H1 (cell line): ENCODE data around the gene PLCL1. TPM values are rescaled to one million over a fixed set of nuclear protein-coding genes. Genes with fewer than 3 reads are reported as not detected.

ENCODE experiments used
- CTCF ChIA-PET: fragments of 300-600 bp; sonication (Branson Sonifier 250); formaldehyde crosslinking; loops from one replicate; lab custom pipeline; 2021; ENCODE audit not compliant: partially characterized antibody; lab: Charles Lee
- POLR2A ChIA-PET: fragments of 300-600 bp; sonication (Branson Sonifier 250); formaldehyde crosslinking; loops from one replicate; lab custom pipeline; 2021; ENCODE audit warnings: inconsistent platforms; ENCODE audit not compliant: partially characterized antibody; lab: Charles Lee
- DNase-seq, 2 experiments: peaks; one replicate each; pipeline versions ENCODE4 v3.0.0 to v3.0.0-alpha.2; 2010 to 2022; ENCODE audit warnings: low spot score in 2 of 2, low read depth in 1 of 2, mixed read lengths in 1 of 2
- FAIRE-seq: peaks from 2 replicates; lab custom pipeline; 2011; peaks lifted over from hg19 to GRCh38; lab: Jason Lieb, UNC
- H2AFZ ChIP-seq: 2 replicates; pipeline ENCODE4 v1.8.1; 2012; ENCODE audit warnings: low read length, inconsistent platforms
- H2AK5ac ChIP-seq: 2 replicates; pipeline ENCODE4 v1.6.1; 2013; ENCODE audit warnings: low read depth, low read length
- H2BK120ac ChIP-seq: replicated peaks from 2 replicates; pipeline ENCODE3; 2013; ENCODE audit warnings: low read depth, low read length, inconsistent platforms
- H2BK12ac ChIP-seq: 2 replicates; pipeline ENCODE4 v1.6.1; 2013; ENCODE audit warnings: low read depth, low read length
- H2BK15ac ChIP-seq: 2 replicates; pipeline ENCODE4 v1.6.1; 2013; ENCODE audit warnings: low read length
- H2BK20ac ChIP-seq: 2 replicates; pipeline ENCODE4 v1.6.1; 2013; ENCODE audit warnings: low read length
- H2BK5ac ChIP-seq: 2 replicates; pipeline ENCODE4 v1.6.1; 2013; ENCODE audit warnings: low read depth, low read length
- H3K14ac ChIP-seq: 2 replicates; pipeline ENCODE4 v1.6.1; 2013; ENCODE audit warnings: inconsistent platforms; ENCODE audit not compliant: insufficient read length
- H3K18ac ChIP-seq: 2 replicates; pipeline ENCODE4 v1.6.1; 2013; ENCODE audit warnings: low read length; ENCODE audit errors: extremely low read depth
- H3K23ac ChIP-seq: 2 replicates; pipeline ENCODE4 v1.6.1; 2013; ENCODE audit warnings: inconsistent platforms; ENCODE audit not compliant: insufficient read length
- H3K23me2 ChIP-seq: 2 replicates; pipeline ENCODE4 v1.6.1; 2013; ENCODE audit warnings: low read depth, low read length
- H3K27ac ChIP-seq: 2 replicates; pipeline ENCODE4 v1.6.1; 2011; ENCODE audit warnings: low read depth, low read length, inconsistent platforms
- H3K27me3 ChIP-seq, 4 experiments: replicated peaks in 1 of 4; 1 replicate in 1 of 4; 2 replicates in 3 of 4; pipeline versions ENCODE4 v1.6.1 to v1.8.1; 2011 to 2013; ENCODE audit warnings: low read length in 3 of 4, mild to moderate bottlenecking in 3 of 4, inconsistent platforms in 2 of 4, mixed read lengths in 2 of 4, moderate library complexity in 1 of 4; ENCODE audit not compliant: control insufficient read depth in 3 of 4, insufficient read depth in 3 of 4; ENCODE audit errors: extremely low read depth in 1 of 4
- H3K36me3 ChIP-seq, 4 experiments: 2 replicates each; pipeline versions ENCODE4 v1.6.1 to v1.8.1; 2011 to 2013; ENCODE audit warnings: mild to moderate bottlenecking in 4 of 4, low read length in 3 of 4, moderate library complexity in 2 of 4, control low read depth in 1 of 4, inconsistent platforms in 1 of 4; ENCODE audit not compliant: insufficient read depth in 4 of 4, control insufficient read depth in 2 of 4
- H3K4ac ChIP-seq: replicated peaks from 2 replicates; pipeline ENCODE3; 2013; ENCODE audit warnings: low read length, low read depth, mixed read lengths, inconsistent platforms; ENCODE audit not compliant: insufficient read length
- H3K4me1 ChIP-seq, 4 experiments: replicated peaks in 1 of 4; 1 replicate in 1 of 4; 2 replicates in 3 of 4; pipeline versions ENCODE4 v1.6.1 to v1.8.1; 2011 to 2013; ENCODE audit warnings: low read length in 3 of 4, inconsistent platforms in 2 of 4, mixed read lengths in 1 of 4; ENCODE audit not compliant: insufficient read depth in 4 of 4, control insufficient read depth in 3 of 4
- H3K4me2 ChIP-seq, 2 experiments: 2 replicates each; pipeline versions ENCODE4 v1.6.1 to v1.8.1; 2011 to 2013; ENCODE audit warnings: low read depth in 2 of 2, low read length in 2 of 2, control low read depth in 1 of 2, inconsistent platforms in 1 of 2, mild to moderate bottlenecking in 1 of 2; ENCODE audit not compliant: insufficient read depth in 1 of 2
- H3K4me3 ChIP-seq, 4 experiments: fragments of 200-600, 300-600 bp in 1 of 4; sonication (generic), shearing (Covaris generic), sonication (Bioruptor Twin) in 1 of 4; 2 replicates each; pipeline versions ENCODE4 v1.5.1 to v1.8.1; 2011 to 2016; ENCODE audit warnings: low read length in 4 of 4, low read depth in 3 of 4, control low read depth in 2 of 4, inconsistent platforms in 2 of 4, mild to moderate bottlenecking in 2 of 4, mixed read lengths in 1 of 4, moderate library complexity in 1 of 4; ENCODE audit not compliant: insufficient read depth in 2 of 4; ENCODE audit errors: extremely low read depth in 1 of 4
- H3K56ac ChIP-seq: replicated peaks from 2 replicates; pipeline ENCODE3; 2013; ENCODE audit warnings: low read depth, mild to moderate bottlenecking, mixed read lengths, low read length, inconsistent platforms; ENCODE audit not compliant: insufficient read length
- H3K79me1 ChIP-seq: 2 replicates; pipeline ENCODE4 v1.6.1; 2013; ENCODE audit warnings: low read depth, low read length, control low read depth
- H3K79me2 ChIP-seq, 2 experiments: 2 replicates each; pipeline versions ENCODE4 v1.6.1 to v1.8.1; 2012 to 2013; ENCODE audit warnings: low read length in 2 of 2, mild to moderate bottlenecking in 2 of 2, inconsistent platforms in 1 of 2; ENCODE audit not compliant: insufficient read depth in 2 of 2, control insufficient read depth in 1 of 2
- H3K9ac ChIP-seq, 4 experiments: replicated peaks in 1 of 4; 1 replicate in 1 of 4; 2 replicates in 3 of 4; pipeline versions ENCODE4 v1.6.1 to v1.8.1; 2011 to 2013; ENCODE audit warnings: low read depth in 3 of 4, low read length in 3 of 4, control low read depth in 2 of 4, mild to moderate bottlenecking in 2 of 4, moderate library complexity in 2 of 4, inconsistent platforms in 1 of 4; ENCODE audit errors: extremely low read depth in 1 of 4
- H3K9me3 ChIP-seq, 2 experiments: 2 replicates each; pipeline versions ENCODE4 v1.6.1 to v1.8.1; 2012 to 2013; ENCODE audit warnings: mild to moderate bottlenecking in 2 of 2, moderate library complexity in 2 of 2, control low read depth in 1 of 2, inconsistent platforms in 1 of 2, low read depth in 1 of 2, low read length in 1 of 2, mixed read lengths in 1 of 2; ENCODE audit not compliant: insufficient read depth in 2 of 2
- H4K20me1 ChIP-seq, 2 experiments: replicated peaks in 1 of 2; 2 replicates each; pipeline versions ENCODE3 to v1.8.1; 2011 to 2013; ENCODE audit warnings: inconsistent platforms in 2 of 2, low read length in 2 of 2, mild to moderate bottlenecking in 1 of 2; ENCODE audit not compliant: insufficient read depth in 2 of 2, control insufficient read depth in 1 of 2
- H4K5ac ChIP-seq: 2 replicates; pipeline ENCODE4 v1.6.1; 2013; ENCODE audit warnings: low read length, low read depth, mixed read lengths, inconsistent platforms; ENCODE audit not compliant: insufficient read length
- H4K8ac ChIP-seq: 2 replicates; pipeline ENCODE4 v1.8.0; 2013; ENCODE audit warnings: mild to moderate bottlenecking, moderate library complexity, low read length, inconsistent platforms; ENCODE audit not compliant: insufficient read depth; ENCODE audit errors: extremely low read depth
- H4K91ac ChIP-seq: replicated peaks from 2 replicates; pipeline ENCODE3; 2013; ENCODE audit warnings: low read length, mixed read lengths, inconsistent platforms; ENCODE audit not compliant: insufficient read length
- BRCA1 ChIP-seq: IDR thresholded peaks from 2 replicates; pipeline ENCODE4 v1.6.1; 2012; ENCODE audit warnings: low read depth, low read length, improper control_type of control experiment
- CREB1 ChIP-seq: IDR thresholded peaks from 2 replicates; pipeline ENCODE4 v1.6.1; 2012; ENCODE audit warnings: inconsistent platforms
- EP300 ChIP-seq, 2 experiments: IDR thresholded peaks; 1 replicate in 1 of 2; 2 replicates in 1 of 2; pipeline ENCODE4 v1.6.1; 2011 to 2012; ENCODE audit warnings: low read depth in 2 of 2, low read length in 2 of 2, mild to moderate bottlenecking in 2 of 2, borderline replicate concordance in 1 of 2, inconsistent platforms in 1 of 2, moderate library complexity in 1 of 2
- GABPA ChIP-seq: IDR thresholded peaks from 2 replicates; pipeline ENCODE4 v1.6.1; 2011; ENCODE audit warnings: mild to moderate bottlenecking, low read length, moderate library complexity, borderline replicate concordance; ENCODE audit not compliant: insufficient read depth
- HDAC2 ChIP-seq, 2 experiments: fragments of 300-600 bp in 1 of 2; sonication (generic) in 1 of 2; IDR thresholded peaks; 2 replicates each; pipeline ENCODE4 v1.6.1; 2011 to 2012; ENCODE audit warnings: low read depth in 2 of 2, low read length in 2 of 2, mild to moderate bottlenecking in 2 of 2, moderate library complexity in 2 of 2, borderline replicate concordance in 1 of 2, inconsistent platforms in 1 of 2
- HDAC6 ChIP-seq: IDR thresholded peaks from one replicate; pipeline ENCODE4 v1.7.1; 2012; ENCODE audit warnings: low read depth, mild to moderate bottlenecking, inconsistent platforms, low read length, moderate library complexity
- KDM1A ChIP-seq: fragments of 200-600, 300-600 bp; sonication (generic); IDR thresholded peaks from 2 replicates; pipeline ENCODE4 v1.7.1; 2016; ENCODE audit warnings: mild to moderate bottlenecking, low read length, borderline replicate concordance
- PHF8 ChIP-seq: fragments of 200-600 bp; sonication (generic); conservative IDR thresholded peaks from 2 replicates; pipeline ENCODE4 v1.7.1; 2012; ENCODE audit warnings: low read depth, mild to moderate bottlenecking, inconsistent platforms, low read length, moderate library complexity
- POLR2AphosphoS5 ChIP-seq: IDR thresholded peaks from 2 replicates; pipeline ENCODE4 v1.6.1; 2011; ENCODE audit warnings: low read depth, low read length
- POU5F1 ChIP-seq: IDR thresholded peaks from 2 replicates; pipeline ENCODE4 v1.6.1; 2011; ENCODE audit warnings: low read depth, mild to moderate bottlenecking, low read length, moderate library complexity
- RBBP5 ChIP-seq: IDR thresholded peaks from 2 replicates; pipeline ENCODE4 v1.7.1; 2012; ENCODE audit warnings: low read depth, mild to moderate bottlenecking, inconsistent platforms, low read length, moderate library complexity, borderline replicate concordance
- RFX5 ChIP-seq: IDR thresholded peaks from 2 replicates; pipeline ENCODE4 v1.6.1; 2011; ENCODE audit warnings: low read depth, low read length, improper control_type of control experiment, borderline replicate concordance
- RXRA ChIP-seq: IDR thresholded peaks from 2 replicates; pipeline ENCODE4 v1.6.1; 2011; ENCODE audit warnings: low read depth, mild to moderate bottlenecking, low read length, moderate library complexity; ENCODE audit not compliant: insufficient read depth
- TEAD4 ChIP-seq: IDR thresholded peaks from 2 replicates; pipeline ENCODE4 v1.6.1; 2012; ENCODE audit warnings: low read depth, low read length, inconsistent platforms, mixed read lengths
- ZNF274 ChIP-seq: IDR thresholded peaks from 2 replicates; pipeline ENCODE4 v1.7.0; 2012; ENCODE audit warnings: low read length, borderline replicate concordance; ENCODE audit errors: extremely low read depth
- WGBS, 2 experiments: shearing (Covaris generic) in 1 of 2; methylation state at CpG; one replicate each; pipeline versions ENCODE4 v1.1.6 to v1.1.7; 2013 to 2015; ENCODE audit warnings: low lambda C conversion rate in 2 of 2, mixed read lengths in 2 of 2, inconsistent platforms in 1 of 2, low coverage in 1 of 2, missing lambda C conversion rate in 1 of 2; ENCODE audit not compliant: insufficient replicate concordance in 2 of 2, insufficient coverage in 1 of 2, insufficient read length in 1 of 2; ENCODE audit errors: extremely low coverage in 1 of 2, missing lambda C conversion rate in 1 of 2; 5-methylcytosine and 5-hydroxymethylcytosine counted together
- polyA plus RNA-seq, 7 experiments: library from polyadenylated mRNA; depleted of rRNA in 3 of 7; stranded (reverse) in 5 of 7; unstranded in 2 of 7; fragments of >200 nt in 5 of 7; fragments of 200-250 nt in 2 of 7; gene quantifications; 1 replicate in 5 of 7; 2 replicates in 1 of 7; 4 replicates in 1 of 7; pipeline versions ENCODE4 v1.2.1 to v1.2.3, GENCODE V29; 2011 to 2013; ENCODE audit warnings: missing spikeins in 2 of 7, mixed read lengths in 2 of 7
- total RNA-seq: library from RNA; stranded (reverse); fragmentation: NEBNext Ultra II Directional; extraction: Animal tissue kit (Norgen Biotek cat#: 25700); gene quantifications from 2 replicates; pipeline ENCODE4 v1.2.1, GENCODE V29; 2021

The PLCL1 gene
- total and polyA plus RNA-seq, 2 of the 8 experiments (the other 6 are each of a cell fraction or from before 2014, with no cell fraction given) = not detected

DNA sequence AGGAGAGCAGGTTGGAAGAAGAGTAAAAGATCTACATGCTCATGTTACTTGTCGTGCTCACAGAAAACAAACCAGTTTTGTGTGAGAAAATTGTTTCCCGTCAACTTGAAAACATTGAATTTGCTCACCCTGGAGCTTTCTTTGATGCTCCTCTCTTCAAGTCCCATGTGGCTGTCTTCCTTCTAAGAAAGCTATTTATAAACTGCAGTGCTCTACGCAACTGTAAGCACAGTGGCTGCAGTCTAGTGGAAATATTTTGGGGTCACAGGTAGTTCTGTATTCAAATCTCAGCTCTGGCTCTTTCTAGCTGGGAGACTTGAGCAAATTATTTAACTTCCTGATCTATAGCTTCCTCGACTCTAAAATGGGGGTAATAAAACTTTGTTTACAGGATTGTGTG, 211.8 kb downstream of the PLCL1 start:
- no peaks in the 10 kb centered on the region for H3K79me1 ChIP-seq
- no peak for FAIRE-seq
- WGBS, 2 experiments = 75% methylated on average over 4 of the region's 4 CpGs; no CpG with 5 or more reads in 1 of the 2 experiments
- TF ChIP-seq HDAC6 (no peak), HDAC2 (IDR thresholded peaks at IDR 0.05; ENCODE audit: borderline replicate concordance in 1 of 2, low read depth in 2 of 2, low read length in 2 of 2) (no peak), RXRA (no peak), POU5F1 (no peak), GABPA (no peak), POLR2AphosphoS5 (no peak), EP300 (IDR thresholded peaks at IDR 0.05; ENCODE audit: borderline replicate concordance in 1 of 2, low read depth in 2 of 2, low read length in 2 of 2) (no peak), PHF8 (no peak), BRCA1 (no peak), KDM1A (no peak), CREB1 (no peak), RFX5 (no peak), RBBP5 (no peak), ZNF274 (no peak), TEAD4 (no peak)

More for the DNA sequence above, 211.8 kb downstream of the PLCL1 start:
- Histone ChIP-seq H2BK12ac (no peak overlapping the region), H3K9ac (no peak overlapping the region), H3K9me3 (no peaks in the 10 kb centered on the region), H4K8ac (no peak overlapping the region), H2BK15ac (no peak overlapping the region), H2AFZ (no peak overlapping the region), H3K23ac (no peak overlapping the region), H2BK5ac (no peak overlapping the region), H3K14ac (no peak overlapping the region), H3K4me1 (no peaks in the 10 kb centered on the region), H3K4me2 (no peak overlapping the region), H3K56ac (no peak overlapping the region), H2BK120ac (no peak overlapping the region), H3K4me3 (no peak overlapping the region), H3K27ac (no peak overlapping the region), H3K36me3 (no peaks in the 10 kb centered on the region), H3K27me3 (no peaks in the 10 kb centered on the region), H2AK5ac (no peak overlapping the region), H4K91ac (no peak overlapping the region), H3K23me2 (no peaks in the 10 kb centered on the region), H3K79me2 (no peaks in the 10 kb centered on the region), H2BK20ac (no peak overlapping the region), H3K4ac (no peak overlapping the region), H3K18ac (no peak overlapping the region), H4K5ac (no peak overlapping the region), H4K20me1 (no peaks in the 10 kb centered on the region)
- CTCF ChIA-PET = interaction anchor here (0.9 to 1.0 kb wide), 2 partner anchors 30 to 165 kb away, joined by 3 to 4 read pairs; no protein-coding TSS in a partner anchor
- POLR2A ChIA-PET = no interaction called here
- DNase-seq = no peak
